SHP77 treated with DMSO at 0.1 percent for 48 hours (cell line): ENCODE results near the gene BLMH.

ENCODE experiments used
- DNase-seq: peaks from one replicate; lab custom pipeline; 2025; lab: John Stamatoyannopoulos, UW

BLMH gene, protein sequence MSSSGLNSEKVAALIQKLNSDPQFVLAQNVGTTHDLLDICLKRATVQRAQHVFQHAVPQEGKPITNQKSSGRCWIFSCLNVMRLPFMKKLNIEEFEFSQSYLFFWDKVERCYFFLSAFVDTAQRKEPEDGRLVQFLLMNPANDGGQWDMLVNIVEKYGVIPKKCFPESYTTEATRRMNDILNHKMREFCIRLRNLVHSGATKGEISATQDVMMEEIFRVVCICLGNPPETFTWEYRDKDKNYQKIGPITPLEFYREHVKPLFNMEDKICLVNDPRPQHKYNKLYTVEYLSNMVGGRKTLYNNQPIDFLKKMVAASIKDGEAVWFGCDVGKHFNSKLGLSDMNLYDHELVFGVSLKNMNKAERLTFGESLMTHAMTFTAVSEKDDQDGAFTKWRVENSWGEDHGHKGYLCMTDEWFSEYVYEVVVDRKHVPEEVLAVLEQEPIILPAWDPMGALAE

DNA sequence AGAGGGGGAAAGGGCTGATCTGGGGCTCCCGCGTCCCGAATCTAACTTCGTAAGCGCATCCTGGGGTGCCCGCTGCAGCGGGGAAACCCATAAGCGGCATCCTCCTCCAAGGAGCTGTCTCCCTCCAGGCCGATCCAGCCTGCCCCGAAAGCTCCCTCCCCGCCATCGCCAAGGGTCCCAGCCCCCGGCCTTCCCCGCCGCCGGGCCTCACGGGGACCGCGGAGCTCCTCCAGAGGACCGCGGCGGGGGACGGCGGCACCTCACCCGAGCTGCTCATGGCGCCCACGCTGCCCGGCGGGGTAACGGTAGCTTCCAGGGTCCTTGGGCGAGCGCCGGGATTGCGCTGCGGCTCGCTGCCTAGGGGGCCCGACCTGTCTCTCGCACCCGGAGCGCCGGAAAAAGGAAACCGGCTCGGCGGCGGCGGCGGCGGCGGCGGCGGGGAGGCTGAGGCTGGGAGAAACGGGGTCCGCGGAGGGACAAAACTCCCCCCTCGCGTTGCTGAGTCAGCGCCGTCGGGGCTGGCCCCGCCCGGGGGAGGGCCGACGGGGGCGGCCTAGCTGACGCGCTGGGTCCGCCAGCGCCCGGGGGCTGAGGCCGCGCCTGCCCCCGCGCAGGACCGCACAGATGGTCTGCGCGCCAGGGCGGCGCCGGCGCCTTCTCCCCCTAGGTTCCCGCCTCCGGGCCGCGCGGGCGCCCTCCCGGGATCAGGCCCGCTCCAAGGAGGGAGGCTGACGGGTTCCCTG is at the start of gene BLMH:
Gene BLMH, minus strand, starts transcription at position 402 of the 743 bp plus-strand sequence. Its CDS starts 125 bp downstream, at position 277.
- peak; percentile 30 for DNase-seq

DNA sequence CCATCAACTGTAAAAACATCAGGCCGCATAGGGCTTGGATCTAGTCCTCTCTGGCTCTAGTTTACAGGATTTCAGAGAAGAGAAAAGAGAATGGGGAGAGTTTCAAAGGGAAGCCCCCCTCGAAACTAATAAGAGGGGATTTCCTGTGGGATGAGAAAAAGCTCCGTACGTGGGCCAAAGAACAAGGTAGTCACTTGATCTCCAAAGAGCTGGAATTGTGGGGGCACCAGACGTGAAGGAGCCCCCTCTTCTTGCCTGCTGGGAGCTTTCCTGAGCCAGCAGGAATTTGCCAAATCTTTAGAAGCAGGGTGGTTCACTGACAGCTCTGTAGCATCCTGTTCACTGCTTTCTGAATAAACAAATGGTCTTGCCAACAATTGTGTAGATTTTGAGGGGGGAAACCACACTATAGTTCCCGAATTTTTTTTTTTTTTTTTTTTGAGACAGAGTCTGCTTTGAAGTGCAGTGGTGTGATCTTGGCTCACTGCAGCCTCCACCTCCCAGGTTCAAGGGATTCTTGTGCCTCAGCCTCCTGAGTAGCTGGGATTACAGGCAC is 49.1 kb upstream of the BLMH start:
- no peak for DNase-seq

DNA sequence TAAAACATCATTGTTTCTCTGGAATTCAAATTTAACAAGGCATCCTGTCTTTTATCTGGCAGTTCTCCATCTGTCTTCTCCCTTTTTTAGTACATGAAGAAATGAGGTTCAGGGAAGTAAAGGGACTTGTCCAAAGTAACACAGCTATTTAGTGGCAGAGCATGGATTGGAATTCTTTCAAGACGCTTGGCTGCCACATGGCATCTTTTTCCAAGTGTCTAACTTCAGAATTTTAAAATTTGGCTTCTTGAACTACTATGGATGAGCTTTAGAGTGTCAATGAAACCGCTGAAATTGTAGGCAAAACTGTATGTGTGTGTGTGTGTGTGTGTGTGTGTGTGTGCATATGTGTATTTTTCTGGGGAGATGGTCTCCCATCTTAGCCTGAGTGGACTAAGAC is 47.3 kb upstream of the BLMH start:
- DNase-seq, result no peak

DNA sequence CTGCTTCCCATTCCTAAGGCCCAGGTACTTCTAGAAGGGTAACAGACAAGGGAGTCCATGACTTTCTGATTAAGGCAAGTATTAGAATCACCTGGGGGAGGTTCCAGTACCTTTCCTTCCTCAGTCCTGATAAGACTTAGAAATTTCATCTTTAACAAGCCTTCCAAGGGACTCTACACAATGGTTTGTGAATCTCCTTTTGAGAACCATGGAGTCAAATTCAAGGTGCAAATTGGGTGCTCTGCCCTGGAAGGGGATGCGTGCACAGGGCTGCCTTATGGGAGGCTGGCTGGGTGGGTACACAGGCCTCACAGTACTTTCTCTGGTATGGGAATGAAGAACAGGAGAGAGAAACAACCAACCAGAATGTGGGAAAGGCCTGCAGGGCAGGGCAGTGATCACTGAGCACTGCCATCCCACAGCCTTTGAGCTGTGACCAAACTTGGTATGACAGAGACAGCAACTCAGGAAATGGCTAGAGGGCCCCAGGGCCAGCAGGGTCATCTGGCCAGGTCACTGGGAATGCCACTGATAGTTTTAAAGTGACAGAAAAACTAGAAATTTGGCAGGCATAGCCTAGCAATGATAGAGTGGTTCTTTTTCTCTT is 45.8 kb upstream of the BLMH start:
- DNase-seq, result no peak

DNA sequence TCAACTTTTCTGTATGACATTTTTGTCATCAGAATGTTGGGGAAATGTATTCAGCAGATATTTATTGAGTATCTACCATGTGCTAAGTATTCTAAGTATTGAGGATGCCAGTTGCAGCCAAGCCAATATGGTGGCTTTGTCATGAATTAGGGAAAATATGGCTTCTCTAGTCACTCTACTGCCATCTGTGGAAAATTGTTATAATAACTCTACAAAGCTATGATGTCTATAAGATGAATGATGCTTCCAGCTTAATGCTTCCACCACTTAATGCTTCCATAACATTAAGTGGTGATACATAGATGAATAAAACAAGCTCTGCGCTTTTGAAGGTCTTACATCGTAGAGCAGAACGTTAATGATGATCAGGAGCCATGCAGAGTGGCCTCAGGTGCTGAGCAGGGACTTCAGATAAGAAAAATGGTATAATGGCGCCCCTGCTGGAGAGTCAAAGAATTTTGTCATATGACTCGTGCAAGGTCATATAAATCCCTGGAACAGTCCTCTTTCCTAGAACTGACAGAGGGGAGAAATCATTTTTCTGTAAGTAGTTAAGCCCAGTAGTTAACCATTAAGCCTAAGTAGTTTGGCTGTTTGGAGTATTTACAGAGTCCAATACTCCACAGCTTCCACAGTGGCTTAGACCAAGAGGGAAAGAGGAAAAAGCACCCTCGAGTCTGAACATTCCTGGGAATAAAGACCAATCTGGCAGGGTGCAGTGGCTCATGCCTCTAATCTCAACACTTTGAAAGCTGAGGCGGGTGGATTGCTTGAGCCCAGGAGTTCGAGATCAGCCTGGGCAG is 44.8 kb upstream of the BLMH start:
- peak; percentile 71 for DNase-seq

DNA sequence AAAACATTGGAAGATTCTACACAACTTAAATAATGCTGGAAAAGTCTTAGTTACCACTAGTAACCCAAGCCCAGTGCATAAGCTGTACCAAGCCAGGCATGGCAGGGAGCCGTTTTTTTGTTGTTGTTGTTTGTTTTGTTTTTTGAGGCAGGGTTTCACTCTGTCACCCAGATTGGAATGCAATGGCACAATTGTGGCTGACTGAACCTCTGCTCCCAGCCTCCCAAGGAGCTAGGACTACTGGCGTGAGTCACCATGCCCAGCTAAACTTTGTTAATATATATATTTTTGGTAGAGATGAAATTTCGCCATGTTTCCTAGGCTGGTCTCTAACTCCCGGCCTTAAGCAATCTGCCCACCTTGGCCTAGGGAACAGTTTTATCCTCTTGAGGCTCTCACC is 42.7 kb upstream of the BLMH start:
- no peak for DNase-seq

DNA sequence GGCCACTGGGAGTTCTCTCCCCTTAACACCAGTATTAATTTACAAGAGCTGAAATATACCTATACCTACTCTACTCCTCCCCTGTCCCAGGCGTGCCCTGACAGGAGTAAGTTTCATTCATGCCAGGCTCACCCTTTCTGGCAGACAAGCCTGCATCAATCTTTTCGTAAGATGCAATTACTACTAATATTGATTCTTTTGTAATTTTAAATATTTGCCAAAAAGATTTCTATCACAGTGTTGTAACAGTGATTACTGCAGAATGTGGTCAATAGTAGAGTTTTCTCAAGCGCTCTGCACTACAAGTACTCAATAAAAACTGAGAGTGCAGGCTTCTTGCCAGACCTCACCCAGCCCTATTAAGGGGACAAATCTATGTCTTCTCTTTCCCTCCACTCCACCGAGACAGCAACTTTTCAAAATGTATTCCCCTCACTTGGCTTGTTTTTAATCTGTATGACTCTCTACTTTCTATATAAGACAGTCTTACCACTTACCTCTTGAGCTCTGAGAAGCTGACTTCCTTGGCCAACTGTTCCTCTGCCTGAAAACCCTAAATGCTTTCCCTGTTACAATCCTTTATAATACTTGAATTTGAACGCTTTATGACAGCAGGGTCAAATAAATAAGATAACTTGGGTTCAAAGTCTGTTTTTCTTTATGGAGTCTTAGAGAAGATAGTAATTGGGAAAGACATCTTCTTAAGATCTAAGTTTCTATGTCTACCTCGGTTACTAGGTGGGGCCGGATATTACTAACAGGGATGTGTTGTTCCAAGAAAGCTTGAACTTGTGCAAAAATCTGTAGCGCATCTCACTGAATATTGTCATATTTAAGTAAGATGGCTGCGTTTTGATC is 42.0 kb upstream of the BLMH start, which contains the start of gene TMIGD1:
Gene TMIGD1, minus strand, starts transcription at position 555 of the 858 bp plus-strand sequence. CDS start 1,924 bp downstream, outside the sequence.
- no peak for DNase-seq

DNA sequence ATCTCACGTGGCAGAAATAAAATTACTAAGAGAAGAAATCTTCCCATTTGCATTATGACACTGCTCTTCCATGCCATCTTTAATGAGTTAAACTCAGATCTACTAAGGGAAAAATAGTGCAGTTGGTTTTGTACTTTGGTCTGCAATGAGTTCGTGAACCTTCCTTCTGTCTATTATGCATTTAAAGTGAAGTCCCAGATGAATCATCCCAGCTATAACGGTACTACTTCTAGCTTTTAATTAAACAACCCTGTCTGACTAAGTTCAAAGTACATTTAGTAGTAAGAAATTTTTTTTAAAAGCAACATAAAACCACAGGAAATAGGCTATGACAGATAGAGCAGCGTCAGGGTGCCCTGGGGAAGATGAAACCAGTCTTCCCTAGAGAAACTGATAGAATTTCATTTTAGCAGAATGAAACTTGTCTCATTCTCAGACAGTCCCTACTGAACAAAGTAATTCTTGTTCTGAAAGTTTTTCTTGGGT is 40.4 kb upstream of the BLMH start:
- no peak for DNase-seq

DNA sequence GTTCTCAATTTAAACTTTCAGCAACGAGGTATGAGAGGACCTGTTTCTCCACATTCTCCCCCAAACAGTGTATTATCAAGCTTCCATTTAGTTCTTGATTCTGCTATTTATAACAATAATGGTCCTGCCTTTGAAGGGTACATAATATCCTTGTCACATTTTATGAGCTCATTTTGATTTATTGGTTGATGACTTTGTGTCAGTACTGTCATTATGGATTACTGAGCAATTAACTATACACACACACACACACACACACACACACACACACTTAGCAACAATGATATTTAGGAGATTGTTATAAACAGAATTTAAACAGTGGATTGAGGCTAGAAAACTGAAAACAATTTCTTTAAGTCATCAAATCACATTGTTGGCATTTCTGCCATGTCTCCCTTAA is 35.1 kb upstream of the BLMH start:
- DNase-seq, result peak; percentile 51

DNA sequence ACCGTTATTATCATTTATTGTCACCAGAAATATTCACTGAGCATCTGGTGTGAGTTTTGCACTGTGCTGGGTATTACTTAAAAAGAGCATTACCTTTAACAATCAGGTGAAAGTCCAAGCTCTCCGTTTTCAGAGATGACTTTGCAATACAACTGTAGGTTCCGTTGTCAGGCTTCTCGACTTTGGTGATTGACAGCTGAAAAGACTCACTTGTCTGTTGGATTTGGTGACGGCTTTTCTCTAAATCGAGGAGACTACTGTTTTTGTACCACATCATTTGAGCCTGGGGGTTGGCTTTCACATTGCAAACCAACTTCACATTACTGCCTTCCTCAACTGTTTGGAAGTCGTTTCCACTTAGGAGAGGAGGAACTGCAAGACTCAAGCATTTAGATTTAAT is 33.0 kb upstream of the BLMH start:
- DNase-seq, result no peak

DNA sequence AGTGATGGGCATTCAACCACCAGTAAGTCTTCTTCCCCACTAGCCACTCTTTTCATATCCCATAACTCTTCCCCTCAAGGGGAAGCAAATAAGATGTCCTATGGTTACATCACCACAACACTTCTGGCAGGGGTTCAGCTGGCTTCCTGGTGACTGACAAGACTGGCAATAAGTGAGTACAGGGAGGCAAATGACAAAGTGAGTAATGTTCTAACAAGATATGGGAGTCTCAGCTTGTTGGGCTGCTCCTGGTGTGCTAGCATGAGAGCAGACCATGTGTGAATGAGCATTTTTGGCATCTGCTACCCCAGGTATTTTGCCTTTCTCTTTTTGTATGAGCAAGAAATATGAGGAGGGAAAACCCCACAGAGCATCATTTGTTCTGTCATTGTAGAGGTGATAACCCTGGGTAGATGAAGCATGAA is 32.2 kb upstream of the BLMH start:
- DNase-seq, result no peak

DNA sequence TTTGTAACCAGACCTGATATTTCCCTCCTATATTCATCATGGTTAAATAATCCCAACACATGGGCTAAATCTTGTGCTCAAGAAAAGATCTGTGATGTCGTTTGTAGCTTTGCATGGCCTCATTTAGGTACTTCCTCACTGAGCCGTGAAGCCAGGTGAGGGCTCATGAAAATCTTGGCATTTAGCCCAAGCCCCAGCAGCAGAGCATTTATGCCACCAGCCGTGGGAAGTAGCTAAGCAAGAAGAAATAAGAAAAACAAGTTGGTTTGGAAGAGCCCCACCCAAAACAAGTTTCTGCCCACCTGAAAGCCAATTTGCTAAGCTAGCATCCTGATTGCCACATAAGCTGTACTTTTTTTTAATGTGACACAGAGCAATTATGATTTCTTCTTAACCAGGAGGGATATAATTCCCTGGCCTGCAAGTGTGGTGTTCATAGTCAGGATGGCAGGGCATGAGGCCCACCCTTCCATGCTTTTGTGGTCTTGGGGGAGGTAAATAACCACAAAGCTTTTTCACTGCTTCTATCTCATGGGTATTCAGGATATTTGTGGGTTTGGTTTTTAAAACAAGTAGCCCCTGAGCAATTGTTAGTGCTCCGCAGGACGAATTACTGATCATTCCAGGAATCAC is 31.6 kb upstream of the BLMH start:
- DNase-seq, result no peak

DNA sequence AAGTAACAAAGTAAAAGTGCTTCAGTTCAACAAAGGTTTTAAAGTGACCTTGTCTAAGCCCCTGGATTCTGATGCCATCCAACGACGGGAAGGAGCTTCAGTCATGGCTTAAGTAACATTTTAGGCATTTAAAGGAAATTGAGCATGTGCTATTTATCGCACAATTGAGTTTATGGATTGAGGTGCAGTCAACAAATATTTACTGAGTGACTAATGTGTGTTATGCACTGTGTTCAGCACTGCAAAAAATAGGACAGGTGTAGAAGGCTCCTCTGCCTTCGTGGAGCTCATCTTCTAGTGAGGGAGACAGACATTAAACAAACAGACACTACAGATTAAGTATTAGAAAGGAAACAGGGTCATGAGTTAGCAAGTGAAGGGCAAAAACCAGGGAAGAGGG is 29.6 kb upstream of the BLMH start:
- DNase-seq, result no peak

DNA sequence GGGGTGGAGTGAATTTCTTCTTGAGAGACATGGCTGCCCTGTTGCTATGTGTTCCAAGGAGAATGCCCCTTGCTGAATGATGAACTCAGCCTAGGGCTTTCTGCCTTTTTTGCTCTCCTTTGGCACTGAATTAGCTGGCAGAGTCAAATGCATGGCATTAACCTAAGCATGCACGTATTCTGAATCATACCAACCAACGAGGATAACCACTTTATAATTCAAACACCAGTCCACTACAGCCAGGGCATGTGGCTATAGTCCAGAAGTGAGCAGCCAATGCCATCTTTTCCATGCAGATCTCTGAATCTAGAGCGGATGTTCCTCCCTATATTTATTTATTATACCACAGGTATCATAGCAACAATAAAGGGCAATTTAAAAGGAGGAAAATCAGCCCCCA is 26.4 kb upstream of the BLMH start:
- no peak for DNase-seq

DNA sequence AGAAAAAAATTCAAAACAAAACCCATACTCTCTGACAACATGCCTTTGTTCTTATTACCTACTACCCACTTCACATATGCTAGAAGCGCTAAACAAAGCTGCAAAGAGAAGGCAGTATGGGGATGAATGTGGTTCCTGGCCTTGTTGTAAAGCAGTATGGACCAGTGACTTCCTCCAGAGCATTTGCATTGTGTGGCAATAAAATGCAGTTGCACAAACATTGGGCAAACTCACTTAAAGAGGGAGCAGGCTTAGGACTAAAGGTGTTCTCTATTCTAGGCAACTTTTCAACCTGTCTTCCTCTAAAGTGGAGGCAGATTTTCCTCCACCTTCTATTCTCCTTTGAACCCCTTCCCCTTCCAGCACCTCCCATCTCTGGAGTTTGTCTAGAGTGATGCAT is 25.0 kb upstream of the BLMH start:
- DNase-seq, result no peak

DNA sequence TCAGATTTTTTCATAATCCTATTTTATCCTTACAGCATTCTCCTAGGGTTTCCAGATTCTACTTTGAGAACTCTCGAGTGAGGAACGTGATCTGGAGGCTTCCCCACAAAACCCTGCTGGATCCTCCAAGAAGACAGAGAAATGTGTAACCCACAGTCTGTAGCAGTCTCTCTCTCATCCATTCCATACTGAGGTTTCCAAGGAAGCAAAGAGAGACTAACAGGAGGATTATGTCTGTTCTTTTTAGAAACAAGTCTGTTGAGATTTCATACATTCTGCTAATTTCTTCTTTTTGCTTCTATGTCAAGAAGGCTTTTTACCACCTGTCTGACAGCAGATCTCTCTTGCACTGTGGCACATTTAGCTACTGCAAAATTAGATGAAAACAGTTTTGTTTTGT is 23.4 kb upstream of the BLMH start:
- DNase-seq, result no peak

DNA sequence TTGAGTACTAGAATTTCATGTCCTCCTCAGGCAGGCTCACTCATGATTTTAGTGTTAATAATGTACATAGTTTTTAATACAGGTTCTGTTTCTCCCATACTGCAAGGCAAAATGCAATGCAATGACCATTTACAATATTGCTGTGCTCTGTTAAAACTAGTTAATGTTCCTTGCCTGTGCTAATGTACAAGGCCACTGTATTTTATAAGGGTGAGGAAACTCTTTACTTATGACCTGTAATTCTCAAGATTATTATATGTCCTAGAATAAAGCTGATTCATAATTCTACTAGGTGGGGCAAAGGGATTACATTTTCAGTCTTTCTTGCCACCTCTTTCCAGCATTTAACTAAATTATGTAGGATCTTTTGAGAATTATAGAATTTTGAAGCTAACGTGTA is 22.7 kb upstream of the BLMH start:
- no peak for DNase-seq

DNA sequence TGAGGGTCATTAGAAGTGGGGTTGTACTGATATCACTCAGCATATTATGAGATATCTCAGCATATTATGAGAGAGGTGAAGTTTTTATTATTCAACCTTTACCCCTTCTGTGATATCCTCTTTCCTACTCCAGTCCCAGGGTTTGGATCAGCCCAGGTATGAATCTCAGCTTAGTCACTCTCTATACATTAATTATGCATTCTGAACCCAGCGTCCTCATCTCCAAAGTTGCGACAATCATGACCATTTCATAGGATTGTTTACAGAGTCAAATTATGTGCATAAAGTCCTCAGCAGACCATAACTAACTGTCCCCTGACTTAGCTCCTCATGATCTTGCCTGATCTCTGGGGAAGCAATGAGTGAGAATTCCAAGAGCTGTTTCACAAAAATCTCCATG is 20.5 kb upstream of the BLMH start:
- no peak for DNase-seq

DNA sequence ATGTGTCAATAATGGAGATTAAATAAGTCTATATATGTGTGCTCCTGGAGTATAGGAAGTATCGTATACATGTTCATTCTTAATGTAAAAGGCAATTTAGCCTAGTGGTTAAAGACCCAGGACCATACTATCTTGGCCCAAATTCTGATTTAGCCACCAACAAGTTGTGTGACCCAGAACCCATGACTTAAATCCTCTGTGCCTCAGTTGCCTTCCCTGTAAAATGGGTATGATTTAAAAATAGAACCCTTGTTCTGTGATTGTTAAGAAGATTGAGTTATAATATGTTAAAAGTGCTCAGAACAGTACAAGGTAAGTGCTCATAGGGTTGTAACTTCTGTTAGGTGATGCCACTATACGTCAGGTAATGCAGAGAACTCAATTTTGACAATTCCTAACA is 18.8 kb upstream of the BLMH start:
- no peak for DNase-seq

DNA sequence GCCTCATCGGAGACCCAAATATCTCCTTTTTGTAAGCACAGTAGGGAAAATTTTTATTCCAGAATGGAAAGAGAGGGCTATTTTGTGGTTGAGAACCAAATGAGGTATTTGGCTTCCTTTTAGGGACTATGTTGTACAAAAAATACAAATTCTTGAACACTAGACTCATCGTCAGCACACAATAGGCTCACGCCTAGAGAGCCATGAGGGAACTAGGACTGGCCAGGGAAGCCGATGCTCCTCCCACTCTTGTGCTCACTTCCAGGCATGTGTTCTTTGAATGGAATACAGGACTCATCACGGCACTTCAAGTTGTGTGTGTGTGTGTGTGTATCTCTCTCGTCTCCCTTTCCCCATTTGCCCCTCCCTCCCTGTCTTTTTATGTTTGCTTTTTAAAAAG is 17.8 kb upstream of the BLMH start:
- no peak for DNase-seq
